Pancreas (tissue), 10 donors: ENCODE results near the gene HDAC4. TPM values are rescaled to one million over a fixed set of nuclear protein-coding genes. Genes with fewer than 3 reads are reported as not detected.

Source experiments
- ATAC-seq, 4 donors: fragments of 200-7000 bp; cut with Tn5 transposase; one replicate each; pipeline versions ENCODE4 v1.8.0 to v1.9.1; 2020; ENCODE audit warnings: mild to moderate bottlenecking in 4 of 4, moderate library complexity in 4 of 4
- DNase-seq, 6 donors: peaks; one replicate each; pipeline ENCODE4 v3.0.0-alpha.2; 2020
- FAIRE-seq: peaks from 2 replicates; lab custom pipeline; 2012; peaks lifted over from hg19 to GRCh38; lab: Jason Lieb, UNC
- H3K27ac ChIP-seq, 4 donors: fragments of 200-600 bp; sonication (generic); 1 replicate in 3 of 4; 2 replicates in 1 of 4; pipeline versions ENCODE4 v1.5.0 to v1.8.0; 2020
- H3K27me3 ChIP-seq, 4 donors: fragments of 200-600 bp; one replicate each; pipeline ENCODE4 v1.8.0; 2021
- H3K36me3 ChIP-seq, 3 donors: fragments of 200-600 bp; sonication (generic) in 1 of 3; one replicate each; pipeline versions ENCODE4 v1.5.0 to v1.8.0; 2020 to 2021
- H3K4me1 ChIP-seq, 3 donors: fragments of 200-600 bp; one replicate each; pipeline ENCODE4 v1.8.0; 2021
- H3K4me3 ChIP-seq, 4 donors: fragments of 200-600 bp; sonication (generic) in 2 of 4; one replicate each; pipeline versions ENCODE4 v1.5.0 to v1.8.0; 2020 to 2021
- H3K9me3 ChIP-seq, 4 donors: fragments of 200-600 bp; one replicate each; pipeline ENCODE4 v1.8.0; 2021
- WGBS, 2 donors: extraction: QIAGEN DNeasy Blood & Tissue Kit; methylation state at CpG; one replicate each; pipeline ENCODE4 v1.1.7; 2013; 5-methylcytosine and 5-hydroxymethylcytosine counted together
- intact Hi-C, 3 donors: fragments of 100-400 bp; cut with DNase I; formaldehyde crosslinking; loops; one replicate each; pipeline versions ENCODE4 v1.11.1 to v1.14.2; 2022
- polyA plus RNA-seq, 2 donors: library from polyadenylated mRNA; stranded (reverse); fragments of 200-250 nt; gene quantifications; one replicate each; pipeline ENCODE4 v1.2.3, GENCODE V29; 2013
- total RNA-seq, 6 donors: library from RNA; stranded (reverse); fragmentation: NEBNext Ultra II Directional in 4 of 6; extraction: Animal tissue kit (Norgen Biotek cat#: 25700) in 4 of 6; gene quantifications; one replicate each; pipeline versions ENCODE4 v1.2.1 to v1.2.4, GENCODE V29; 2021 to 2023
- TF ChIP-seq, protein P1 (sequence below), 4 donors: fragments of 200-600 bp; sonication (generic) in 3 of 4; IDR thresholded peaks; one replicate each; pipeline versions ENCODE4 v1.5.0 to v1.8.0; 2021; ENCODE audit warnings: antibody characterized with exemption in 4 of 4
- donor health status: healthy with polysubstance abuse.
- donor health status: DM: no; HTN: no; CAD: no; lungs with moderate emphysema.
- donor health status: DM: no; HTN: no; CAD: no.
- donor health status: control.
- donor health status: control.
- donor health status: Bipolar disorder and iron deficiency.
- donor health status: DM: yes; HTN: yes; CAD: no.
- donor health status: DM: no; HTN: no; CAD: no.
- donor health status: DM: no; HTN: no; CAD: no.
- donor health status: DM: yes; HTN: yes; CAD: no.

Gene HDAC4
- total and polyA plus RNA-seq, 8 donors, result 8.2 to 31.8 (median 16.6) TPM

DNA sequence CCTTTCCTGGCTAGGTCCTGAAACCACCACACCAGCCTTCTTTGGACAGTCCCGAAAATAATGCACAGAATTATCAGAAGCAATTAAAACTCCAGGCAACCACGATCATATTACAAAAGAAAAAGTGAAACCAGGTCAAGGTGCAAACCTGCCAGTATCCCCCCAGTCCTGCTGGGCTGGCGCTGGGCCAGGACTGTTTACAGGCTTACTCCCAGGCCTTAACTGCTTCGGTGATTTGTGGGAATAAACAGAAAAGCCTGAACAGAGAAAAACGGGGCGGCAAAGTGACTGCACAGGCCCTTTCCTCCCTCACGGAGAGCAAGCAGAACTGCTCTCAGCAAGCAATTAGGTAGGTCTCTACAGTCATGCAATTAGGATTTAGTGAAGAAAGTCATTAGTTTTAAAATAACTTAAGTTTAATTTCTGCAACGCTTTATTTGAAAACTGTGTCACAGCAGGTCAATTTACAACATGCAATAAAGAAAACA, 1.3 kb downstream of the HDAC4 start:
- Histone ChIP-seq H3K27ac (peak overlapping the region in 1 of 4 donors; percentile 17), H3K4me1 (peaks cover 0 to 7% (median 5%) of the 10 kb centered on the region in 3 donors), H3K4me3 (peak overlapping the region; percentile 10 to 58 (median 46)), H3K27me3 (no peaks in the 10 kb centered on the region), H3K9me3 (no peaks in the 10 kb centered on the region), H3K36me3 (no peaks in the 10 kb centered on the region)
- WGBS, 2 donors, result 1 to 3% methylated on average over 8 of the region's 8 CpGs
- intact Hi-C loops, result loop anchor here in 1 of 3 donors (5.0 kb wide), 1 partner anchor 252 kb away; no protein-coding TSS in a partner anchor
- DNase-seq, result peak in 3 of 6 donors; percentile 43 to 79 (median 65)
- TF ChIP-seq, protein P1, sequence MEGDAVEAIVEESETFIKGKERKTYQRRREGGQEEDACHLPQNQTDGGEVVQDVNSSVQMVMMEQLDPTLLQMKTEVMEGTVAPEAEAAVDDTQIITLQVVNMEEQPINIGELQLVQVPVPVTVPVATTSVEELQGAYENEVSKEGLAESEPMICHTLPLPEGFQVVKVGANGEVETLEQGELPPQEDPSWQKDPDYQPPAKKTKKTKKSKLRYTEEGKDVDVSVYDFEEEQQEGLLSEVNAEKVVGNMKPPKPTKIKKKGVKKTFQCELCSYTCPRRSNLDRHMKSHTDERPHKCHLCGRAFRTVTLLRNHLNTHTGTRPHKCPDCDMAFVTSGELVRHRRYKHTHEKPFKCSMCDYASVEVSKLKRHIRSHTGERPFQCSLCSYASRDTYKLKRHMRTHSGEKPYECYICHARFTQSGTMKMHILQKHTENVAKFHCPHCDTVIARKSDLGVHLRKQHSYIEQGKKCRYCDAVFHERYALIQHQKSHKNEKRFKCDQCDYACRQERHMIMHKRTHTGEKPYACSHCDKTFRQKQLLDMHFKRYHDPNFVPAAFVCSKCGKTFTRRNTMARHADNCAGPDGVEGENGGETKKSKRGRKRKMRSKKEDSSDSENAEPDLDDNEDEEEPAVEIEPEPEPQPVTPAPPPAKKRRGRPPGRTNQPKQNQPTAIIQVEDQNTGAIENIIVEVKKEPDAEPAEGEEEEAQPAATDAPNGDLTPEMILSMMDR (IDR thresholded peaks at IDR 0.05), result no peak
- FAIRE-seq, result no peak
- ATAC-seq, result no peak

DNA sequence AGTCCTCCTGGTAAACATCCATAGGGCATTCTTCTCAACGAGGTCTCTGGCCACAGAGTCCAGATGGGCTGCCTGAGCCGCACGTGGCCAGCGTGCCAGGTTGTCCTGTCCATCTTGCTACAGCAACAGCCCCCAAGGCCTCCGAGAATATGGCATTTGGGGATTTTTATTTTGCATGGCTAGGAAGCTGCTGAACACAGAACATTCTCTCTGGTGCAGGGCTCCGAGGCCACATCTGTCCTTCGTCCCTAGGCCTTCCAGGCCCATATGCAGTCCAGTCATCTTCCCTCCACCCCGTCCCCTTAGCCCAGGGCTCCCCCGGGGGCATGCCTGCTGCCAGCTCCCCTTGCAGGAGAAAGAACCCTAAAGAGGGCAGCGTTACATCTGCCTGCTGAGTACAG, 2.3 kb downstream of the HDAC4 start:
- TF ChIP-seq, protein P1 (IDR thresholded peaks at IDR 0.05), result no peak
- no peaks in the 10 kb centered on the region for H3K27me3 ChIP-seq
- no peaks in the 10 kb centered on the region for H3K9me3 ChIP-seq
- FAIRE-seq (no peak), ATAC-seq (no peak), DNase-seq (no peak)
- 79 to 85% methylated on average over 10 of the region's 10 CpGs for WGBS, 2 donors
- intact Hi-C loops, result loop anchor here in 1 of 3 donors (5.0 kb wide), 1 partner anchor 251 kb away; no protein-coding TSS in a partner anchor
- H3K27ac ChIP-seq, result no peak overlapping the region
- no peak overlapping the region for H3K4me3 ChIP-seq
- peaks cover 0 to 8% (median 5%) of the 10 kb centered on the region in 3 donors for H3K4me1 ChIP-seq
- no peaks in the 10 kb centered on the region for H3K36me3 ChIP-seq

DNA sequence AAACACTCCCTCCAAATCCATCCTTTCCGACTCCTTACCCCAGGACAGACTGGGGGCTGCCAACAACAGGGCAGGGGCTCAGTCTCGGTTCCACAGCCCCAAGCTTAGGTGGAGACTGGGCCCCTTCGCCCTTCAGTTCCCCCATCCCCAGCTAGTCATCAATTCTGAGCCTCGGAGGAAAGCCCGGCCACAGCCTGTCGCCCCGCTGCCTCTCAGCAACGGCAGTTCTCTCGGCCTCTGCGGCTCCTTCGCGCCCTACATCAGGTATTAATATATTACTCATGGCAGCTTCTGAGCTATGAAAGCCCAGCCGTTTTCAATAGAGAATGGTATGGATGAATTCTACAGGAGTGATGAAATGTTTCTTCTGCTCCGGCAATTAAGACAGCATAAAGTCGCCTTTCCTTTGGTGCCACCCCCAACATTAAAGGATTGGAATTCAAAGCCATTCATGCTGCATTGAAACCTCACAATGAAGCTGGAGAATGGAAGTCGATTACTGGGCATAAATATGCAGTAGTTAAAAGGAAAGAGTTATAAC, 2.8 kb downstream of the HDAC4 start:
- FAIRE-seq (no peak), DNase-seq (no peak)
- WGBS, 2 donors, result 84 to 87% methylated on average over 16 of the region's 16 CpGs

DNA sequence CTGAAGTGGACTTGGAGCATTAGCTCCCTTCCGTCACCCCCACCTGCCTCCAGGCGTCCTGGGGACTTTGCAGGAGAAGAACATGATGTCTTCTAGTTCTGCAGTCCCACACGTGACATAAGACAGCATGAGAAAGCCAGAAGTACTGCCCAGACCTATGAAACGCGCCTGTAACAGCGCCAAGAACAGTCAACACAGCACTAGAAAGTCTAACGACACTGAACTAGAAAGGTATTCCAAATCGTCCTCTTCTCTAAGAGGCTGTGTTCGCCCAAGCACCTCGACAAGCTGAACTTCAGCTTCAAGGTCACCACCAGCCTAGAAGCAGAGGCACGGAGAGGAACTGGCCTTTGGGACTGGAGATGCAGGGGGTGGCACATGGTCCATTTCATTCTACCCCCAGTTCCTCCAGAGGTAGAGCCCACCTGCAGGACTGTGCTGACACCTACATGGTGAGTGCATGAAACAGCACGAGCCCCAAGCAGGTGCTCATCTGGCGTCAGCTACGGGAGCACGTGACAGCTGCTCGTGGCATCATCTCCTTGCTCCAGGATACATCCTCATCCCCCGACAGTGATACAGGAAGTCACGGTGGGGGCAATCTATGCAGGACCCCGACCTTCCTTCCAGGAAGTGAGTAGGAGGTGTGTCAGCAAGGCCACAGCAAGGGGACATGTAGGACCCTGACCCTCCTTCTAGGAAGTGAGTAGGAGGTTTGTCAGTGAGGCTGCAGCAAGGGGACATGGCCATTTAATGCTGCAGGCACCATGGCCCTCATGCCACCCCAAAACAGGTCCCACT, 3.7 kb downstream of the HDAC4 start:
- H3K27me3 ChIP-seq, result no peaks in the 10 kb centered on the region
- no peaks in the 10 kb centered on the region for H3K9me3 ChIP-seq
- no peak overlapping the region for H3K4me3 ChIP-seq
- H3K36me3 ChIP-seq, result no peaks in the 10 kb centered on the region
- 37 to 43% methylated on average over 19 of the region's 19 CpGs for WGBS, 2 donors
- FAIRE-seq (no peak), ATAC-seq (no peak), DNase-seq (peak in 5 of 6 donors; percentile 30 to 60 (median 54))
- intact Hi-C loops, result loop anchor here in 1 of 3 donors (5.0 kb wide), 1 partner anchor 250 kb away; no protein-coding TSS in a partner anchor
- TF ChIP-seq, protein P1 (IDR thresholded peaks at IDR 0.05), result peak in 1 of 4 donors; percentile 14
- H3K4me1 ChIP-seq, result peaks cover 0 to 9% (median under 1%) of the 10 kb centered on the region in 3 donors
- no peak overlapping the region for H3K27ac ChIP-seq

More for the DNA sequence above, 2.8 kb downstream of the HDAC4 start:
- Histone ChIP-seq H3K36me3 (no peaks in the 10 kb centered on the region), H3K27me3 (no peaks in the 10 kb centered on the region), H3K27ac (no peak overlapping the region), H3K4me1 (peaks cover 0 to 12% (median 5%) of the 10 kb centered on the region in 3 donors), H3K4me3 (no peak overlapping the region), H3K9me3 (no peaks in the 10 kb centered on the region)
- intact Hi-C loops, result loop anchor here in 1 of 3 donors (5.0 kb wide), 1 partner anchor 251 kb away; no protein-coding TSS in a partner anchor
- ATAC-seq, result no peak
- TF ChIP-seq, protein P1 (IDR thresholded peaks at IDR 0.05), result no peak
